Astrocyte (in vitro differentiated cells and primary cell): Measurements from ENCODE around the gene PARP8.

Experiments
- EZH2 ChIP-seq: IDR thresholded peaks from 2 replicates; pipeline ENCODE4 v1.6.1; 2012; ENCODE audit warnings: mild to moderate bottlenecking, low read length, inconsistent platforms; ENCODE audit not compliant: insufficient read depth
- TF ChIP-seq, protein P1 (sequence below): IDR thresholded peaks from 2 replicates; pipeline ENCODE4 v1.5.1; 2011; ENCODE audit warnings: low read depth, mild to moderate bottlenecking, inconsistent platforms, low read length, moderate library complexity; ENCODE audit not compliant: insufficient read depth

DNA sequence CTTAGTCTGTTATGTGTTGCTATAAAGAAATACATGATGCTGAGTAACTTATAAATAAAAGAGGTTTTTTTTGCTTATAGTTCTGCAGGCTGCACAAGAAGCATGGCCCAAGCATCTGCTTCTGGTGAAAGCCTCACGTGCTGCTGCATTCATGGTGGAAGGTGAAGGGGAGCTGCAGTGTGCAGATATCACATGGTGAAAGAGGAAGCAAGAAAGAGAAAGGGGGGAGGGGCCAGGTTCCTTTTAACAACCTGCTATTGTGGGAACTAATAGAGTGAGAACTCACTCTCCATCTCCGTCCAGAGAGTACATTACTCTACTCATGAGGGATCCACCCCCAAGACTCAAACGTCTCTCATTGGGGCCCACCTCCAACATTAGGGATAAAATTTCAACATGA lies 12.5 kb upstream of the PARP8 start:
- TF ChIP-seq, protein P1, sequence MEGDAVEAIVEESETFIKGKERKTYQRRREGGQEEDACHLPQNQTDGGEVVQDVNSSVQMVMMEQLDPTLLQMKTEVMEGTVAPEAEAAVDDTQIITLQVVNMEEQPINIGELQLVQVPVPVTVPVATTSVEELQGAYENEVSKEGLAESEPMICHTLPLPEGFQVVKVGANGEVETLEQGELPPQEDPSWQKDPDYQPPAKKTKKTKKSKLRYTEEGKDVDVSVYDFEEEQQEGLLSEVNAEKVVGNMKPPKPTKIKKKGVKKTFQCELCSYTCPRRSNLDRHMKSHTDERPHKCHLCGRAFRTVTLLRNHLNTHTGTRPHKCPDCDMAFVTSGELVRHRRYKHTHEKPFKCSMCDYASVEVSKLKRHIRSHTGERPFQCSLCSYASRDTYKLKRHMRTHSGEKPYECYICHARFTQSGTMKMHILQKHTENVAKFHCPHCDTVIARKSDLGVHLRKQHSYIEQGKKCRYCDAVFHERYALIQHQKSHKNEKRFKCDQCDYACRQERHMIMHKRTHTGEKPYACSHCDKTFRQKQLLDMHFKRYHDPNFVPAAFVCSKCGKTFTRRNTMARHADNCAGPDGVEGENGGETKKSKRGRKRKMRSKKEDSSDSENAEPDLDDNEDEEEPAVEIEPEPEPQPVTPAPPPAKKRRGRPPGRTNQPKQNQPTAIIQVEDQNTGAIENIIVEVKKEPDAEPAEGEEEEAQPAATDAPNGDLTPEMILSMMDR, result no peak
- no peak for TF ChIP-seq EZH2
